ENCODE data around the gene ABHD15. TPM values are rescaled to one million over a fixed set of nuclear protein-coding genes. Genes with fewer than 3 reads are reported as not detected.

Gene ABHD15
- total RNA-seq, 1 donor from 2014 or later: 6.3 TPM

GRCh38 chr17:29595943-29596774, 29.3 kb upstream of the ABHD15 start:
- Histone ChIP-seq H3K36me3 (ENCODE audit: control insufficient read depth, insufficient read depth, low read length) (no peaks in the 10 kb centered on the region), H3K4me3 (ENCODE audit: low read depth, low read length) (no peak overlapping the region), H3K27me3 (ENCODE audit: control insufficient read depth, insufficient read depth, low read length) (no peaks in the 10 kb centered on the region)
- no peak for DNase-seq (ENCODE audit: low read depth)
- FAIRE-seq: no peak
- no peak for TF ChIP-seq CTCF (IDR thresholded peaks at IDR 0.05; ENCODE audit: insufficient read depth, low read length, severe bottlenecking)

GRCh38 chr17:29595107-29595942, 28.5 kb upstream of the ABHD15 start:
- H3K36me3 ChIP-seq (ENCODE audit: control insufficient read depth, insufficient read depth, low read length): no peaks in the 10 kb centered on the region
- DNase-seq (ENCODE audit: low read depth): no peak
- no peak overlapping the region for H3K4me3 ChIP-seq (ENCODE audit: low read depth, low read length)
- FAIRE-seq: no peak
- H3K27me3 ChIP-seq (ENCODE audit: control insufficient read depth, insufficient read depth, low read length): no peaks in the 10 kb centered on the region
- TF ChIP-seq CTCF (IDR thresholded peaks at IDR 0.05; ENCODE audit: insufficient read depth, low read length, severe bottlenecking): no peak

- no peak overlapping the region for H3K4me3 ChIP-seq (ENCODE audit: low read depth, low read length)
- no peaks in the 10 kb centered on the region for H3K27me3 ChIP-seq (ENCODE audit: control insufficient read depth, insufficient read depth, low read length)
- no peak for FAIRE-seq
- no peak for TF ChIP-seq CTCF (IDR thresholded peaks at IDR 0.05; ENCODE audit: insufficient read depth, low read length, severe bottlenecking)
- no peak for DNase-seq (ENCODE audit: low read depth)
- no peaks in the 10 kb centered on the region for H3K36me3 ChIP-seq (ENCODE audit: control insufficient read depth, insufficient read depth, low read length)
These were observed 27.8 kb upstream of the ABHD15 start for GRCh38 chr17:29594519-29595090.

- FAIRE-seq (no peak), DNase-seq (ENCODE audit: low read depth) (no peak)
These were observed 27.0 kb upstream of the ABHD15 start for GRCh38 chr17:29593591-29594518.

More at GRCh38 chr17:29593591-29594518, 27.0 kb upstream of the ABHD15 start:
- Histone ChIP-seq H3K4me3 (ENCODE audit: low read depth, low read length) (peak overlapping the region; percentile 48), H3K27me3 (ENCODE audit: control insufficient read depth, insufficient read depth, low read length) (no peaks in the 10 kb centered on the region), H3K36me3 (ENCODE audit: control insufficient read depth, insufficient read depth, low read length) (no peaks in the 10 kb centered on the region)
- peak; percentile 39 for TF ChIP-seq CTCF (IDR thresholded peaks at IDR 0.05; ENCODE audit: insufficient read depth, low read length, severe bottlenecking)

Data from bronchial epithelial cell (primary cell).